ENCODE measurements around the gene GPR3.
"Not testable (repeated sequence)": the region's sequence is repeated elsewhere in the genome, so short reads cannot be mapped to it uniquely, and the experiment has no call there.

GPR3 gene

DNA sequence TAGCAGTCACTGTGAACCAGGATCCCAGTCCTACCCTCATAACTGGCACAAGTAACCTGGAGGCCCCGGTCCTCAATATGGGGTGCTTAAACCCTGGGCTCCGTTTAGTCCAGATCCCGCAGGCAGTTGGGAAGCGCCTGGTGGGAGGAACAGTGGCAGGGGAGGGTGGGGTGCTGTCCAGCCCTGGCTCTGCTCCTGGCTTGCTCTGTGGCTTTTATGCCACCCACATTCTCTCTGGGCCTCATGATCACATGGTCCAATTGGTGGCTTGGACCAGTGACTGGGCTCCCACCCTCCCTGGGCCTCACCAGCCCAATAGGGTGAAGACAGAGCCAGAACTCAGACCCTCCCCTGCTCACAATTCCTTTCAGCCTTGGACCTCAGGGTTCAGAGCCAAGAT lies 12.2 kb upstream of the GPR3 start:
- no peak for DNase-seq

DNA sequence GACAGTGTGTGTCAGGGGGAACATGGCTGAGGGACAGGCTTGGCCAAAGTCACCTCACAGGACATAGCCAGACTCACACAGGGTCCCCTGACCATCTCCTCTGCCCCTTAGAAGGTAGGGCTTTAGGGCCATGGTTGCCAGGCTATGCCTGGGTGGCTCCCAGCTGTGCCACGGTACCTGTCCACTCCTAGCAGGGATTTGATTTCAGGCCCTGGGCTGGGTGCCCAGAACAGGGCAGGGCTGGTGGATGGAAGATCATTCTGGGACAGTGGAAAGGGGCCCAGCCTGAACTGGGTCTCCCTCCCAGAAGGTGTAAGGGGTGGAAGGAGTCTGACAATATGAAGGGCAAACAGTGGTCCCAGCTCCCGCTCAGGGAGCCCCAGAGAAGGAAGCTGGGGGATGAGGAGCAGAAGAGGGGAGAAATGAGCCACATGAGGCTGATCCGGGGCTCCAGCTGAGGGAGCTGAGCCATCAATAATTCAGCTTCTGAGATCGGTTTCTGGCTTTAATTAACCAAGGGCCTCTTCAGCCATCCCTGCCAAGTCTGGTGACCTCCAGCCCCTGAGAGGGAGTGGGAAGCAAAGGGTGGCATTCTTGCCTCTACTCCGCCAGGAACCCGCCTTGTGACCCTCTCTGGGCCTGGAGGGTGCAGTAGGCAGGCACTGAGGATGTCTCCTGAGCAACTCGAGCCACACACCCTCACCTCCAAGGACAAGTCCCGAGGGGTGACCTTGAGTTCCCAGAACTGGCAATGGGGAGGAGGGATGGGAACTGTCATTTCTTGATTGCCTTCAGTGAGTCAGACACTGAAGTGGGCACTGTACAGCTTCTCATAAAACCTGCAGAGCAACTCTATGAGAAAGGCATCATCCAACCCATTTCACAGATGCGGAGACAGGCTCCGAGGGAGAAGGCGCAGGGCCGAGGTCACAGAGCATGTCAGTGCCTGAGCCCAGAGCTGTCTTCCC lies 11.4 kb upstream of the GPR3 start:
- DNase-seq, result no peak

DNA sequence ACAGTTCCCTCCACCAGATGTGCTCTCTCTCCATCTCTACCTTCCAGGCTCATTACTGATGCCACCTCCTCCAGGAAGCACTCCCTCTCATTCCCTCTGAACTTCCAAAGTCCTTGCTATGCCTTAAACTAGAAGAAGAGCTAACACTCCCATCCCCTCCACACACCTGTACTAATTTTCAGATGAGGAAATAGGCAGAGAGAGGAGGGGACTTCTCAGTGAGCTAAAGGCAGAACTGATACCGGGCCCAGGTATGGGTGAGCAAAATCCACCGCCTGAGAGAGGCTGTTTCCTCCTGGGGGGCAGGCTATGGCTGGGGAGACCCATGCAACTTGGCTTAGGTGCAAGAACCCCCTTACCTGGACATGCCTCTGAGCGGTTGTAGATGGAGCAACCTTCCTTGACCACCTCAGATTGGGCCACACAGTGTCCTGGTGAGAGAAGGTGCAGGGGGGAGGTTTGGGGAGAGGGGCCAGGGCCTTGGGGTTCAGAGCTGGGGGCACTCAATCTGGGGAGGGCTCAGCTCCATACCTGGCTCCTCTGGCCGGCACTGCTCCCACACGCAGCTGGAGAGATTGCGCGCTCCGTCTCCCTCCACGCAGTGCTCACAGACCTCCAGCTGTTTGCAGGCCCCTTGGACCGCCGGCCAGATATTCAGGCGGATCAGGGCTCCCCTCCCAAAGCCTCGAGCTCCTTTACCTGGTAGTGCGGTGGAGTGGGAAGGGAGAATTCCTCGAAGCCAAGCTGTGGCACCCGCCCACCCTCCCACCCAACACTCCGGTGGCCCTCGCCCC lies 10.3 kb upstream of the GPR3 start:
- DNase-seq, result no peak

DNA sequence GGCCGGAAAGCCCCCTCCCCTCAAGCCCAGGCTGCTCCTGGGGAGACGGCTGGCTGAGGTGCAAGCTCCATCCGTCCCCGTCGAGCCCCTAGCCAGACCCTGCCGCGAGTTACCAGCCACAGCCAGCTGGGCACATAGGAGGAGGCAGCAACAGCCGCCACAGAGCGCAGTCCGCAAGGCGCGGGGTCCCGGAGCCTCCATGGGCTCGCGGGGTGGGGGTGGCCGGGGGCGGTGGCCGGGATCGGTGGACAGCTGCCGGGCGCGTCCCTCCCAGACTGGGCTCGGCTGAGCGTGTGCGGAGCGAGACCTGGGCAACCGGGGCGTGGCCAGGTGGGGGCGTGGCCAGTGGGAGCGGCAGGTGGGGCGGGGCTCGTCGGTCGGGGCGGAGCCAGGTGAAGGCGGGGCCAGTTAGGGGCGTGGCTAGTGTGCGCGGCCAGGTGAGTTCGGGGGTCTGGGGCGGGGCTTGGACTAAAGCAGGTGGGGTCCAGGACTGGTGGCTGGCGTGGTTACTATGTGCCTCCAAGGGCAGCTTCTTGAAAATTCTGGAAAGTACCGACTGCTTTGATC lies 9.3 kb upstream of the GPR3 start, which contains the start of gene CD164L2:
Gene CD164L2 (minus strand): TSS at position 295 of the 567 bp plus-strand sequence. CDS start 94 bp downstream, at position 201.
- peak; percentile 77 for DNase-seq

DNA sequence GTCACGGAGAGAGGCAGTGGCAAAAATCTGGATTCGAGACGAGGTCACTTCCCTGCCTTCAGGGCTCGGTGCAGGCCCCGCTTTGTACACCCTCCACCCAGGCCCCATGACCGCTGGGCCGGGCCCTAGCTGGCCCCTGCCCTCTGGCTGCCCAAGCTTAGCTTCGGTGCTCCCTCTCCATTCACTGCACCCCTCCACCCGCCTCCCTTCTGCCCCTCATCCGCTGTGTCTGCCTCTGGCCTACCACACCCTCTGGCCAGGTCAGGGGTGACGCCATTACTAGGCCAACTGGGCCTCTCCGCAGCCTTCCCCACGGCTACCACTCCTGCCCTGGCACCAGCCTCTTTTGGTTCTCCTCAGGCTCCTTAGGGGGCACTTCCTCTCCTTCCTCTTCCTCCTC lies 8.8 kb upstream of the GPR3 start:
- DNase-seq, result no peak

DNA sequence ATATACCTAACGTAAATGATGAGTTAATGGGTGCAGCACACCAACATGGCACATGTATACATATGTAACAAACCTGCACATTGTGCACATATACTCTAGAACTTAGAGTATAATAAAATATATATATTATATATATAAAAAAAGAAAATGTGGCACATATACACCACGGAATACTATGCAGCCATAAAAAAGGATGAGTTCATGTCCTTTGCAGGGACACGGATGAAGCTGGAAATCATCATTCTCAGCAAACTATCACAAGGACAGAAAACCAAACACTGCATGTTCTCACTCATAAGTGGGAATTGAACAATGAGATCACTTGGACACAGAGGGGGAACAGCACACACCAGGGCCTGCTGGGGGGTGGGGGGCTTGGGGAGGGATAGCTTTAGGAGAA lies 7.6 kb upstream of the GPR3 start:
- DNase-seq, result not testable (repeated sequence)

DNA sequence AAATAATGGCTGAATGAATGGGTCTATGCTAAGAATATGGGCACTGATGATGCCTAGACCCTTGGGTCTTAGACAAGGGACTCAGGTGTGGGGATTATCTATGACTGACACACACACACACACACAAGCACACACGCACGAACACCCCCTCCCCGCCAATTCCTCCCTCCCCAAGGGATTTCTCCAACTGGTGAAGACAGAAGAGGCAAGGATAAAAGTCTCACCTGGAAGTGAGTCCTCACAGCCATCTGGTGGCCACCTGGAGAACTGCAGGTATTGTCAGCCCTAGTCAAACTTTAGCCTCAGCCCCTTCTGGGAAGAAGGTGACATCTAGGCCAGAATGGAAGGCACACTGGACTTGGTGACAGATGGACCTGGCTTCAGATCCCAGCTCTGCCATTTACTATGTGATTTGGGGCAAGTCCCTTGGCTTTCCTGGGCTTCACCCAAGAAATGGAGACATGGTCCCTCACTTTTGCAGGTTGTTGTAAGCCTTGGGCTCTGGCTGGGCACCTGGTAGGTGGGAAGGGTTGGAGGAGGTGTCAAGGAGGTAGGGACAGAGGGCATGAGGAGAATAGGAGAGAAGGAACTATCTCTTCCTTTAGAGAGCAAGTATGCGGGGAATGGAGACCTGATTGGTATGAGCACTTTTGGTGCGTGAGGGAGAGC lies 4.0 kb upstream of the GPR3 start:
- peak; percentile 87 for DNase-seq

DNA sequence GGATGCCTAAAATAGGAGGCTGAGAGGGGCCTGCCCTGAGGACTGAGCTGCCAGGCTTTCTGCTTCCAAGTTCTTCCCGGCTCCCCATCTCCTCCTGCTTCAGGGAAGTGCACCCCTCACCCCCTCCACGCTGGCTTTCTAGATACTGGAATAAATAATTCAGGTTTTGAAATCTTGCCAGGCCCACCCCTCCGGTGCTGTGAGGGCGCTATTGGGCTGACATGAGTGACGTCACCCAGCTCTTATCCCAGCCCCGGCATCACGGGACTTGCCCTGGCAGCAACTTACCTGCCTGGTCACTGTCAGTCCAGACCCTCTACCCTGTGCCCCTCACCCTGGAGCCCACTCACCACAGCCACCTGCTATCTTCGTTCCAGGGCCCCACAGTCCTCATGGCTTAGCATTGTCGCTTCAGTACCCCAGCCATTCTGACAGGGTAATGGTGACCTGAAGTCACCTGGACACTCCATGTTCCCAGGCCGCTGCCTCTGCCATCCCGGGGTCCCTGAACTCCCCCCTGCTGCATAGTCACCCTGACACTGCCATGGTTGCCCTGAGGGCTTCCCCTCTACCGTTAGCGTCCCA lies 819 bp upstream of the GPR3 start:
- peak; percentile 69 for DNase-seq

DNA sequence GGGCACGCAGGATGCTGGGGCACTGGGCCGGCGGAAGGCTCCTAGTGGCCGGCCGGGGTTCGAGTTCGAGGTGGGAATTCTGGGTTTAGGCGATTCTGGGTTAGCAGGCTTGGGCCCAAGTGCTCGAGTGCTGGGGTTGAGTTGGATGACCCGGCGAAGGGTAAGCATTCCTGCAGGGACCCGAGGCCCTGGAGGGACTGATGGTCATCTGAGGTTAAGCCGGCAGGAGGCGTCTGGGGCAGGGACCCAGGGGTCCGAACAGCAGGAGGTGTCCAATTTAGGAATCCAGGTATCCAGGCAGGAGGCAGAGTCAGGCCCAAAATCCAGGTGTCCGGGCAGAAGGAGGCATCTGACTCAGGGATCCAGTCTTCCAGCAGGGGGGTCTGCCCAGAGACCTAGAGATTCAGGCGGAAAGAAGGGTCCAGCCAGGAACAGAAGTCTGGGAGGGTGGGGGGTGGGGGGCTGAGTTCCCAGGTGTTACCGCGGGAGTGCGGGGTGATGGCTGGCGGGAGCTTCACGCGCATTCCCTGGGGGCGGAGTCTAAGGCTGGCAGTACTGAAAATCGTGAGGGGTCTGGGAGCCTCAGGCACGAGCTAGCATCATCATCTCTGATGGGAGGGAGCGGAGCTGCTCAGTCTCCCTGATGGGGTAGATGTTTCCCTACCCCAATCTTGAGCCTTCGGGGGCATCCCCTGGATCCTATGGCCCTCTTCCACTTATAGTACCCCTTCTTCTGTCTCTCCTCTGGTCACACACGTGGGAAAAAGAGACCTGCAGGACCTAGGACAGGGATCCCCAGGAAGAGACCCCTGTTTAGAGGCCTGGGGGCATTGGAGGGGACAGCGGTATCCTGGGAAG lies 585 bp downstream of the GPR3 start:
- no peak for DNase-seq

DNA sequence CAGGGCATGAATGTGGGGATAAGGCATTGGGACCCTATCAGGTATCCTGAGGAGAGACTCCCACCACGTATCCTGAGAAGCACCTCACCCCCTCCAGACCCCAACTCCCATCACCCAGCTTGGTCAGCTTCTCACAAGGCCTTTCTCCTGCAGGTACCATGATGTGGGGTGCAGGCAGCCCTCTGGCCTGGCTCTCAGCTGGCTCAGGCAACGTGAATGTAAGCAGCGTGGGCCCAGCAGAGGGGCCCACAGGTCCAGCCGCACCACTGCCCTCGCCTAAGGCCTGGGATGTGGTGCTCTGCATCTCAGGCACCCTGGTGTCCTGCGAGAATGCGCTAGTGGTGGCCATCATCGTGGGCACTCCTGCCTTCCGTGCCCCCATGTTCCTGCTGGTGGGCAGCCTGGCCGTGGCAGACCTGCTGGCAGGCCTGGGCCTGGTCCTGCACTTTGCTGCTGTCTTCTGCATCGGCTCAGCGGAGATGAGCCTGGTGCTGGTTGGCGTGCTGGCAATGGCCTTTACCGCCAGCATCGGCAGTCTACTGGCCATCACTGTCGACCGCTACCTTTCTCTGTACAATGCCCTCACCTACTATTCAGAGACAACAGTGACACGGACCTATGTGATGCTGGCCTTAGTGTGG lies 1.3 kb downstream of the GPR3 start:
- no peak for DNase-seq

DNA sequence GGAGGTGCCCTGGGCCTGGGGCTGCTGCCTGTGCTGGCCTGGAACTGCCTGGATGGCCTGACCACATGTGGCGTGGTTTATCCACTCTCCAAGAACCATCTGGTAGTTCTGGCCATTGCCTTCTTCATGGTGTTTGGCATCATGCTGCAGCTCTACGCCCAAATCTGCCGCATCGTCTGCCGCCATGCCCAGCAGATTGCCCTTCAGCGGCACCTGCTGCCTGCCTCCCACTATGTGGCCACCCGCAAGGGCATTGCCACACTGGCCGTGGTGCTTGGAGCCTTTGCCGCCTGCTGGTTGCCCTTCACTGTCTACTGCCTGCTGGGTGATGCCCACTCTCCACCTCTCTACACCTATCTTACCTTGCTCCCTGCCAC lies 1.8 kb downstream of the GPR3 start:
- DNase-seq, result no peak

DNA sequence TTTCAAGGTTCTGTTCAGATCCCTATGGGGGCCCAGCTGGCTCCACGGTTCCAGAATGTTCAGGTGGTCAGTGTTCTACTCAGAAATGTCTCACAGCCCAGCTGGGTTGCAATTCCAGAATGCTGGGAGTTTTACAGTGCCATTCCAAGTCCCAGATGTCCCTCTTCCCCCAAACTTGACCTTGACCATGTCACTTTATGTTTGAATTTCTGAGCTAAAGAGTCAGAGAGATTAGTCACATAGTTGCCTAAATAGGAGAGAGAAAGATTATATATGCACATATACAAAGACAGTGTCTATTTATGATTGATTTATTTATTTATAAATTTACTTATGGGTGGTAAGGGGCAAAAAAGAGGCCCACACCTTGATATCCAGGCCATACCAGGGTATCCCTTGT lies 2.5 kb downstream of the GPR3 start:
- DNase-seq, result no peak

DNA sequence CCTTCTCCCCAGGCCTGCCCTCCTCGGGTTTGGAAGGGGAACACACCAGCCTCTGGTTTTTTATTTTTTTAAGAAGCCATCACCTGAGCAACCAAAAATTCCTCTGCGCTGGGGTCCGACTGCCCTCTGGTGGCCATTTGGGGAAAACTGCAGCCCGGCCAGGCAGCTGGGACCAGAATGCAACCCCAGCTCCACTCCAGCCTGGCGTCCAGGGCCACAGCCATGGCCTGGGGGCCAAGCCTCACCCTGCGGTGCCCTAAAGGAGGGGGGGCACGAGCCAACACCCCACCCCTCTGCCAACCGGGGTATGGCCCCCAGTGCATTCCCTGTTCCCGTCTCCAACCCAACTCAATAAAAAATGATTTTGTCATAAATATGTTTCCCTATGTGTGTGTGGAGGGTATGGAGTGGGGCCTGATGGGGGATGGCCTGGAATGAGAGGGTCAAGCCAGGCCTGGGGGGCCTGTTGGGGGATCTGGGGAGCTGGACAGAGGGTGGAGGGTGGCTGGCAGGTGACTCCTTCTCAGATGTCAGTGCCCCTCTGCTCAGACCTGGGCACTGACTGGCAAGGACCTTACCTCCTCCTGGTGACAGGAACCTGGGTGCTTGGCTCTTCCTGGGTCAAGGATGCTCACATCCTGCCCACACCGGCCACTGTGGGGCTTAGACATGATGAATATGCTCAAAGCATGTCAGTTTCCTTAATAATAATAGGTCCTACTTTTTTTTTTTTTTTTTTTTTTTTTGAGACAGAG lies 3.2 kb downstream of the GPR3 start:
- peak; percentile 88 for DNase-seq

DNA sequence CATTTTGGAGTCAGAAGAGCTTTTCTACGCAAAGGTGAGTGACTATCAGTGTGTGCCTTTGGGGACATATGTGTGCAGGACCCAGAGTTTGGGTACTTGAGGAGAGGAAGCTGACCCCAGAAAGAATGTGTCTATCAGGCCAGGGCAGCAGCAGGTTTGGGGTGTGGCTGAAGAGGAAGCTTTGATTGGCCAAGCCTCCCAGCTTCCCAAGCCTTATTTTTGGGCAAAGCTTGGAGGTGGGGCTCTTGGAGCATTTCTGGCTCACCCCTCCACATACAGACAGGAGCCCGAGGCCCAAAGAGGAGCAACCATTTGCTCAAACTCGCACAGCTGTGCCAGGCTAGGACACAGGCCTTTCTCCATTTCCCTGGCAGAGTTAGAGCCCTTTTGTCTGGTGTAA lies 4.7 kb downstream of the GPR3 start:
- no peak for DNase-seq

DNA sequence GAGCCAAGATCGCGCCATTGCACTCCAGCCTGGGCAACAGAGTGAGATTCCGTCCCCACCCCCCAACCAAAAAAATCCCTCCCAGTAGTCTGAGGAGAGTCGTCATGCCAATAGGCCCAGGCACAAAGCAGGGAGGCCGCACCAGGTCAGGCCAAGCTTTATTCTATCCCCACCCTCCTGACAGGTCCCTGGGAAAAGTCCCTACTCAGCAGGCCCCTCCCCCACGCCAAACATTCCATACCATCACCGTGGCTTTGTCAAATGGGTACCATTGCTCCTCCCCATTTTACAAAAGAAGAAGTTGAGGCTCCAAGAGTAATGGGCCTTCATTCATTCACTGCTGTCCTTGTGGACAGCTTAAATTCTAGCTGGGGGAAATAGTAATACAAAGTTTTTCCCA lies 5.3 kb downstream of the GPR3 start:
- no peak for DNase-seq

DNA sequence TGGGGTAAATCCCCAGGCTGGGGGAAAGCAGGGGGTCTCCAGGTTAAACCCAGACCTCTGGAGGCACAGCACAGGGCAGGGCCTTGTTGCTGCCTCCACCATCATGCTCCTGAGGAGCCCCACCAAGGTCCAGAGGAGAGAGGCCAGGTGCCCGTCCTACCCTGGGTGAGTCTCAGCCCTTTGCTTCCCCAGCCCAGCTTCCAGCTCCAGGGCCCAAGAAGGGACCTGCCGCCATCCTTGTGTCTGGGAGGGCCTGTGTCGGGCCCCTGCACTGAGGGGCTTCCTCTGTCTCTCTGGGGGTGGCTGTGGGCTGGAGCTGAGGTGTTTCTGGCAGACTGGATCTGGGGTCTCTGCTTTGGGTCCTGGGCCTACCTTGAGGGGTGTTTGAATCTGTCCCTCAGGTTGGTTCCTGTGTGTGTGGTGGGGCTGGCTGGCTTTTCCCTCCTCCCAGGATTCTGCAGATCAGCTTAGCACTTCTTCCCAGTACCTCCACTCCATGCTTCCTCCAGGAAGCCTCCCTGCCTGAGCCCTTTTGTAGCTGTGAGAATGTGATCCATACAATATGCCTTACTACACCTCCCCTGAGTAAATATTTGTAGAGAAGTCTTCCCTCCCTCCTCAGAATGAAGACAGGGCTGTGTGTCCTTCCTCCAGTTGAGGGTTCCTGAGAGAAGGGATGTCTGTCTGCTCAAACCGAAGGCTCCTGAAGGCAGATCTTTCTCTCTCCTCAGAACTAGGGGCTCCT lies 6.2 kb downstream of the GPR3 start:
- DNase-seq, result no peak

DNA sequence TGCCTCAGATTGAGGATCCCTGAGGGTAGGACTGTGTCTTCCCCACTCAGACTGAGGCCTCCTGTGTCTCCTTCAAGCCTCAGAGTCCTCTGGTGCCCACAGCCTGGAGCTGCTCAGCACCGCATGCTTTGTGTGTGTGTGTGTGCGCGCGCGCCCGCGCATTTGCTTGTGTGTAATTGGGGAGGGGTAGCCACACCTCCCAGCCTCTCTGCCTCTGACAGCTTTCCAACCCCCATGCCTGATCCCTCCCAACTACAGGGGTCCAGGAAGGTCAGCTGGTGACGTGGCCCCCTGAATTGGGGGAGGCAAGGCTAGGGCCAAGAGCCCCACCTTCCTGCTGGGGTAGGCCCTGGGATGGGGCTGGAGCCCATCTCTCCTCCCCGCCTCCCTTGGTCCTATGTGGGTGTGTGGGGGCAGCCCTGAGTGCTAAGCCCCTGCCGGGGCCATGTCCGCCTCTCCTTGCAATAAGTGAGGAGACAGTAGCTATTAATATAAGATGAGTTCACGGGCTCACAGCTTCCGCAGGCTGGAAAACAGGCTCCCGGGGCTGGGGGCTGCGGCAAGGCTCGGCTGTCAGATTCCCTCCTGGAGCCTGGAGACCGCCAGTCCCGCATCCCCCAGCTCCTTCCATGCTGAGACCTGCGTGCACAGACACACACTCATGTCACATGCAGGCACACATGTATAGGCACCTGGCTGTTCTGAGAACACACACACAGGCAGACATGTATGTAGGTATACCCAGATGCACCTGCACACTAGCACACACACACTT lies 7.0 kb downstream of the GPR3 start:
- no peak for DNase-seq

DNA sequence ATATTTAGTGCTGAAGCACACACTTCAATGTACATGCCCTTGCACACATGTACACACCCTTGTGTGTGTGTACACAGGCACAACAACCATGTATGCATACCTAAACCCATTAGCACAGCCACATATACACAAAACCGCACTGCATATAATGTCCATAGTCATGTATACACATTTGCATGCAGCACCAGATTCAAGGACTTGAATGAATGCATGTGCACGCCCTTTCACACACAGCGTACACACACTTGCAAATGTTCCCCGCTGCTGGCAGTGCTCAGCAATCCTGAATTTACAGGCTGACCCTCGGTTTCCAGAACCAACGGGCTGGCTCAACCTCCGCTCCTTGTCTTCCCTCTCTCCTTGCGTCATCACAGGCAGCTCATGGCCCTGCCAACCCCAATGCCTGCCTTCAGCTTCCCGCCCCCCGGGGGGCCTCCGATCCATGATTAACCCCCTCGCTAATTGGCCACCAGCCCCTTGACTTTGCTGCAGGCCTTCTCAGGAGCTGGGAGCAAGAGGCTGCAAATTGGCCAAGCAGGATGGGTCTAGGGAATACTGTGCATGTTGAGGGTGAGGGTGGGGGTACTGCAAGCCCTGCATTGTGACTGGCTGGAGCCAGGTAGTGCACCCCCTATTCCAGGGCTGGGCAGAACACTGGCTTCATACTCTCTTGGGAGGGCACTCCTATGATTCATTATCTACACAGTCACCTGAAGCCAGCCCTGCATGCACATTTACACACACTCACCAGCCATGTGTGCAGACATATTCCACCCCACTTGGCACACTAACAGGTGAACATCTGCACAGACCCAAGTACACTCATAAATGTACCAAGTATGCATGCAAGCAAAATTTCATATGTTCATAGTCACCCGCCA lies 7.9 kb downstream of the GPR3 start:
- DNase-seq, result no peak
